K562 (cell line): ENCODE data around the gene CSNK1D. TPM values are rescaled to one million over a fixed set of nuclear protein-coding genes. Genes with fewer than 3 reads are reported as not detected.
A peak's percentile ranks its signal among the peaks of the same experiment; 100 is the strongest.

ENCODE experiments used
- ATAC-seq: fragments of 200-7000 bp; cut with Tn5 transposase; 3 replicates; pipeline ENCODE4 v1.9.1; 2020; ENCODE audit warnings: moderate library complexity
- BruUV-seq: library from RNA; stranded (reverse); fragments of 400-500 nt; replicated peaks from 2 replicates; lab custom pipeline; 2021; lab: Mats Ljungman, UMichigan
- CTCF ChIA-PET: fragments of 300-600 bp; formaldehyde crosslinking; extraction: SDS; loops from one replicate; lab custom pipeline; 2021; ENCODE audit warnings: low intra/inter-chr PET ratio; lab: Yijun Ruan, JAX
- POLR2A ChIA-PET: fragments of 300-600, 350-650 bp; sonication (Branson Sonifier 250); formaldehyde crosslinking; extraction: SDS; loops from one replicate; lab custom pipeline; 2021; ENCODE audit warnings: antibody characterized with exemption, inconsistent platforms; lab: Yijun Ruan, JAX
- DNase-seq, 4 experiments: peaks; one replicate each; pipeline versions ENCODE4 v3.0.0 to v3.0.0-alpha.2; 2011 to 2018; ENCODE audit warnings: low spot score in 3 of 4, mixed read lengths in 3 of 4; ENCODE audit errors: extremely low read depth in 1 of 4
- FAIRE-seq: peaks from 2 replicates; lab custom pipeline; 2011; peaks lifted over from hg19 to GRCh38; lab: Jason Lieb, UNC
- H2AFZ ChIP-seq: 2 replicates; pipeline ENCODE4 v1.6.0; 2011; ENCODE audit warnings: low read depth, low read length, control low read depth, inconsistent platforms
- H3K27ac ChIP-seq: fragments of 200-600 bp; 3 replicates; pipeline ENCODE4 v1.8.0; 2011; ENCODE audit warnings: low read depth, mild to moderate bottlenecking, control low read depth, inconsistent platforms, low read length, moderate library complexity, mixed read lengths; ENCODE audit errors: extremely low read depth
- H3K27me3 ChIP-seq, 2 experiments: fragments of 300-600 bp in 1 of 2; 2 replicates in 1 of 2; 3 replicates in 1 of 2; pipeline versions ENCODE4 v1.6.0 to v1.8.0; 2011; ENCODE audit warnings: inconsistent platforms in 2 of 2, low read length in 2 of 2, mild to moderate bottlenecking in 1 of 2, mixed read lengths in 1 of 2, moderate library complexity in 1 of 2; ENCODE audit not compliant: control insufficient read depth in 2 of 2, insufficient read depth in 2 of 2
- H3K36me3 ChIP-seq: fragments of 300-600 bp; 3 replicates; pipeline ENCODE4 v1.8.0; 2011; ENCODE audit warnings: mild to moderate bottlenecking, low read length, inconsistent platforms; ENCODE audit not compliant: control insufficient read depth, insufficient read depth
- H3K4me1 ChIP-seq, 2 experiments: fragments of 200-600 bp in 1 of 2; replicated peaks in 1 of 2; 2 replicates in 1 of 2; 3 replicates in 1 of 2; pipeline versions ENCODE4 v1.5.1 to v1.8.0; 2011; ENCODE audit warnings: inconsistent platforms in 2 of 2, low read length in 2 of 2, mild to moderate bottlenecking in 1 of 2, mixed read lengths in 1 of 2, moderate library complexity in 1 of 2; ENCODE audit not compliant: control insufficient read depth in 2 of 2, insufficient read depth in 2 of 2
- H3K4me2 ChIP-seq: 2 replicates; pipeline ENCODE4 v1.6.1; 2011; ENCODE audit warnings: low read length, control low read depth, inconsistent platforms, mixed read lengths; ENCODE audit not compliant: insufficient read depth
- H3K4me3 ChIP-seq: fragments of 200-600 bp; sonication (generic), shearing (Covaris generic); 2 replicates; pipeline ENCODE4 v1.5.1; 2016; ENCODE audit warnings: control low read depth, inconsistent platforms
- H3K79me2 ChIP-seq: fragments of 200-600 bp; 3 replicates; pipeline ENCODE4 v1.8.0; 2011; ENCODE audit warnings: low read length, inconsistent platforms; ENCODE audit not compliant: control insufficient read depth, insufficient read depth
- H3K9ac ChIP-seq, 2 experiments: 2 replicates each; pipeline versions ENCODE4 v1.6.0 to v1.6.1; 2011; ENCODE audit warnings: low read depth in 2 of 2, low read length in 2 of 2, control low read depth in 1 of 2, inconsistent platforms in 1 of 2, mild to moderate bottlenecking in 1 of 2, mixed read lengths in 1 of 2; ENCODE audit not compliant: insufficient read depth in 1 of 2
- H3K9me1 ChIP-seq: one replicate; pipeline ENCODE4 v1.6.0; 2011; ENCODE audit warnings: inconsistent platforms, mild to moderate bottlenecking, low read length, moderate library complexity; ENCODE audit not compliant: control insufficient read depth, insufficient read depth
- H3K9me3 ChIP-seq: replicated peaks from 2 replicates; pipeline ENCODE4 v1.5.1; 2011; ENCODE audit warnings: low read depth, low read length, inconsistent platforms; ENCODE audit not compliant: control insufficient read depth, insufficient read depth
- H4K20me1 ChIP-seq: replicated peaks from 2 replicates; pipeline ENCODE4 v1.6.1; 2011; ENCODE audit warnings: low read length, inconsistent platforms, mixed read lengths; ENCODE audit not compliant: control insufficient read depth, insufficient read depth
- BDP1 ChIP-seq: IDR thresholded peaks from 3 replicates; pipeline ENCODE4 v1.6.1; 2011; ENCODE audit not compliant: insufficient read length, insufficient read depth
- CEBPB ChIP-seq: fragments of 450-650 bp; IDR thresholded peaks from 2 replicates; pipeline ENCODE4 v1.6.1; 2016; ENCODE audit warnings: missing genetic modification characterization, missing compliant biosample characterization
- ETV1 ChIP-seq: fragments of 450-650 bp; conservative IDR thresholded peaks from 2 replicates; pipeline ENCODE4 v1.6.1; 2016; ENCODE audit warnings: missing genetic modification characterization, control low read depth, low read depth, missing compliant biosample characterization
- FOXK2 ChIP-seq, 2 experiments: fragments of 450-650 bp; IDR thresholded peaks in 1 of 2; conservative IDR thresholded peaks in 1 of 2; 2 replicates each; pipeline ENCODE4 v1.6.1; 2016; ENCODE audit warnings: low read depth in 2 of 2, mild to moderate bottlenecking in 1 of 2
- GTF2F1 ChIP-seq: IDR thresholded peaks from 2 replicates; pipeline ENCODE4 v1.6.1; 2011; ENCODE audit warnings: low read depth, low read length, improper control_type of control experiment
- HDAC6 ChIP-seq: IDR thresholded peaks from 2 replicates; pipeline ENCODE4 v1.6.1; 2012; ENCODE audit warnings: low read depth, mild to moderate bottlenecking, control low read depth, inconsistent platforms, low read length, moderate library complexity
- MTA3 ChIP-seq: fragments of 450-650 bp; formaldehyde crosslinking; IDR thresholded peaks from 2 replicates; pipeline ENCODE4 v1.6.1; 2017; ENCODE audit warnings: mild to moderate bottlenecking, borderline replicate concordance
- POLR2AphosphoS5 ChIP-seq: IDR thresholded peaks from 2 replicates; pipeline ENCODE4 v1.6.1; 2011; ENCODE audit warnings: mild to moderate bottlenecking, low read depth, low read length, moderate library complexity; ENCODE audit not compliant: control insufficient read depth, insufficient read depth
- RB1 ChIP-seq: fragments of 450-650 bp; IDR thresholded peaks from 2 replicates; pipeline ENCODE4 v1.6.1; 2017; ENCODE audit warnings: low read depth, mild to moderate bottlenecking
- SMAD3 ChIP-seq: fragments of 450-650 bp; formaldehyde crosslinking; conservative IDR thresholded peaks from 2 replicates; pipeline ENCODE4 v1.4.0; 2020; ENCODE audit warnings: mild to moderate bottlenecking
- ZNF146 ChIP-seq: IDR thresholded peaks from one replicate; pipeline ENCODE4 v1.6.1; 2018; ENCODE audit warnings: missing compliant biosample characterization; ENCODE audit not compliant: unreplicated experiment
- ZNF384 ChIP-seq: IDR thresholded peaks from 2 replicates; pipeline ENCODE4 v1.6.1; 2012; ENCODE audit warnings: low read depth, low read length, improper control_type of control experiment
- ZNF766 ChIP-seq: fragments of 200-800 bp; sonication (Bioruptor generic); conservative IDR thresholded peaks from 2 replicates; pipeline ENCODE4 v1.6.1; 2016; ENCODE audit warnings: missing genetic modification characterization, missing compliant biosample characterization
- WGBS: fragments of 100-300 bp; shearing (Covaris generic); methylation state at CpG from one replicate; pipeline ENCODE4 v1.1.6; 2016; ENCODE audit warnings: low coverage, mixed read lengths; ENCODE audit not compliant: insufficient coverage; ENCODE audit errors: missing lambda C conversion rate; 5-methylcytosine and 5-hydroxymethylcytosine counted together
- in situ Hi-C: fragments of 300-500 bp; cut with MboI; formaldehyde crosslinking; loops from 4 replicates; pipeline ENCODE4 v1.15.0; 2018; ENCODE audit warnings: inconsistent platforms, mixed read lengths
- intact Hi-C: fragments of 100-400 bp; cut with micrococcal nuclease; formaldehyde crosslinking; loops from 2 replicates; pipeline ENCODE4 v1.14.2; 2022
- polyA plus RNA-seq, 8 experiments: library from polyadenylated mRNA; depleted of rRNA in 4 of 8; stranded (reverse) in 5 of 8; unstranded in 3 of 8; fragments of >200 nt; fragmentation: Nextera tagmentation in 2 of 8; fragmentation: Illumina TruSeq in 1 of 8; extraction: Ambion mirVana in 2 of 8; extraction: Trizol in 1 of 8; gene quantifications; 2 replicates each; pipeline versions ENCODE4 v1.2.1 to v1.2.3, GENCODE V29; 2011 to 2014; ENCODE audit warnings: inconsistent platforms in 1 of 8, missing spikeins in 1 of 8
- total RNA-seq, 7 experiments: library from RNA; depleted of rRNA in 6 of 7; stranded (reverse); fragments of >200 nt in 6 of 7; fragmentation: Illumina TruSeq in 2 of 7; extraction: Trizol in 2 of 7; gene quantifications; 2 replicates each; pipeline versions ENCODE4 v1.2.1 to v1.2.3, GENCODE V29; 2011 to 2021; ENCODE audit warnings: low replicate concordance in 1 of 7
- TF ChIP-seq, protein P1 (sequence below): sonication (generic); formaldehyde crosslinking; IDR thresholded peaks from 2 replicates; pipeline ENCODE4 v1.8.0; 2022; ENCODE audit warnings: mild to moderate bottlenecking, missing genetic modification reagents
- TF ChIP-seq, protein P2 (sequence below): fragments of 450-650 bp; formaldehyde crosslinking; IDR thresholded peaks from 2 replicates; pipeline ENCODE4 v1.4.0; 2020; ENCODE audit warnings: mild to moderate bottlenecking, moderate library complexity

The CSNK1D gene
- total and polyA plus RNA-seq, 9 of the 15 experiments (the other 6 are each of a cell fraction or from before 2014, with no cell fraction given) = 6.5 to 133 (median 41.3) TPM

- Histone ChIP-seq H3K4me2 (peak overlapping the region; percentile 72), H2AFZ (peak overlapping the region; percentile 87), H3K9ac (peak overlapping the region; percentile 74 to 83), H3K4me3 (peak overlapping the region; percentile 40), H3K27ac (peak overlapping the region; percentile 80), H3K79me2 (peaks cover 3% of the 10 kb centered on the region; the same call in 1 of the 3 replicates), H3K9me1 (no peaks in the 10 kb centered on the region), H4K20me1 (no peaks in the 10 kb centered on the region), H3K27me3 (no peaks in the 10 kb centered on the region), H3K4me1 (peaks cover 35 to 92% of the 10 kb centered on the region in 2 experiments), H3K9me3 (no peaks in the 10 kb centered on the region), H3K36me3 (no peaks in the 10 kb centered on the region)
- DNase-seq (peak; percentile 78 to 91 (median 83)), ATAC-seq (peak; percentile 60), FAIRE-seq (peak; percentile 87)
- in situ Hi-C loops = no loop called here
- BruUV-seq = no TSS peak
- intact Hi-C loops = no loop called here
- WGBS = 7% methylated on average over 30 of the region's 42 CpGs
- ChIA-PET POLR2A (interaction anchor here (0.6 to 1.6 kb wide), 8 partner anchors 10 to 221 kb away, joined by 3 to 8 read pairs (median 3); partner anchors contain the start of gene CD7), CTCF (no interaction called here)
- peak; percentile 16; the same call in 1 of the 2 replicates for TF ChIP-seq ETV1 (tag)
- 0 out of 2 replicates have a peak, but pooled peaks have one; percentile 9 for TF ChIP-seq ZNF766 (CRISPR knock-in tag)
- TF ChIP-seq, protein P1, sequence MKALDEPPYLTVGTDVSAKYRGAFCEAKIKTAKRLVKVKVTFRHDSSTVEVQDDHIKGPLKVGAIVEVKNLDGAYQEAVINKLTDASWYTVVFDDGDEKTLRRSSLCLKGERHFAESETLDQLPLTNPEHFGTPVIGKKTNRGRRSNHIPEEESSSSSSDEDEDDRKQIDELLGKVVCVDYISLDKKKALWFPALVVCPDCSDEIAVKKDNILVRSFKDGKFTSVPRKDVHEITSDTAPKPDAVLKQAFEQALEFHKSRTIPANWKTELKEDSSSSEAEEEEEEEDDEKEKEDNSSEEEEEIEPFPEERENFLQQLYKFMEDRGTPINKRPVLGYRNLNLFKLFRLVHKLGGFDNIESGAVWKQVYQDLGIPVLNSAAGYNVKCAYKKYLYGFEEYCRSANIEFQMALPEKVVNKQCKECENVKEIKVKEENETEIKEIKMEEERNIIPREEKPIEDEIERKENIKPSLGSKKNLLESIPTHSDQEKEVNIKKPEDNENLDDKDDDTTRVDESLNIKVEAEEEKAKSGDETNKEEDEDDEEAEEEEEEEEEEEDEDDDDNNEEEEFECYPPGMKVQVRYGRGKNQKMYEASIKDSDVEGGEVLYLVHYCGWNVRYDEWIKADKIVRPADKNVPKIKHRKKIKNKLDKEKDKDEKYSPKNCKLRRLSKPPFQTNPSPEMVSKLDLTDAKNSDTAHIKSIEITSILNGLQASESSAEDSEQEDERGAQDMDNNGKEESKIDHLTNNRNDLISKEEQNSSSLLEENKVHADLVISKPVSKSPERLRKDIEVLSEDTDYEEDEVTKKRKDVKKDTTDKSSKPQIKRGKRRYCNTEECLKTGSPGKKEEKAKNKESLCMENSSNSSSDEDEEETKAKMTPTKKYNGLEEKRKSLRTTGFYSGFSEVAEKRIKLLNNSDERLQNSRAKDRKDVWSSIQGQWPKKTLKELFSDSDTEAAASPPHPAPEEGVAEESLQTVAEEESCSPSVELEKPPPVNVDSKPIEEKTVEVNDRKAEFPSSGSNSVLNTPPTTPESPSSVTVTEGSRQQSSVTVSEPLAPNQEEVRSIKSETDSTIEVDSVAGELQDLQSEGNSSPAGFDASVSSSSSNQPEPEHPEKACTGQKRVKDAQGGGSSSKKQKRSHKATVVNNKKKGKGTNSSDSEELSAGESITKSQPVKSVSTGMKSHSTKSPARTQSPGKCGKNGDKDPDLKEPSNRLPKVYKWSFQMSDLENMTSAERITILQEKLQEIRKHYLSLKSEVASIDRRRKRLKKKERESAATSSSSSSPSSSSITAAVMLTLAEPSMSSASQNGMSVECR (CRISPR knock-in tag) = 0 out of 2 replicates have a peak, but pooled peaks have one; percentile 33
- TF ChIP-seq ZNF146 (CRISPR knock-in tag) = no peak
- TF ChIP-seq MTA3 = peak; percentile 65
- TF ChIP-seq, protein P2, sequence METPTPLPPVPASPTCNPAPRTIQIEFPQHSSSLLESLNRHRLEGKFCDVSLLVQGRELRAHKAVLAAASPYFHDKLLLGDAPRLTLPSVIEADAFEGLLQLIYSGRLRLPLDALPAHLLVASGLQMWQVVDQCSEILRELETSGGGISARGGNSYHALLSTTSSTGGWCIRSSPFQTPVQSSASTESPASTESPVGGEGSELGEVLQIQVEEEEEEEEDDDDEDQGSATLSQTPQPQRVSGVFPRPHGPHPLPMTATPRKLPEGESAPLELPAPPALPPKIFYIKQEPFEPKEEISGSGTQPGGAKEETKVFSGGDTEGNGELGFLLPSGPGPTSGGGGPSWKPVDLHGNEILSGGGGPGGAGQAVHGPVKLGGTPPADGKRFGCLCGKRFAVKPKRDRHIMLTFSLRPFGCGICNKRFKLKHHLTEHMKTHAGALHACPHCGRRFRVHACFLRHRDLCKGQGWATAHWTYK (CRISPR knock-in tag) = peak; percentile 76
- no peak for TF ChIP-seq ZNF384
- peak; percentile 39; the same call in 1 of the 2 replicates for TF ChIP-seq RB1
- 0 out of 2 replicates have a peak, but pooled peaks have one; percentile 3 for TF ChIP-seq HDAC6
- peak; percentile 97 for TF ChIP-seq CEBPB (tag)
- TF ChIP-seq GTF2F1 = no peak
- peak; percentile 57 to 75; a peak in 1 of 4 replicates for TF ChIP-seq FOXK2 (conservative IDR thresholded peaks at IDR 0.05 in 1 of 2, IDR thresholded peaks at IDR 0.05 in 1 of 2; ENCODE audit: low read depth in 2 of 2)
- no peak for TF ChIP-seq BDP1
- no peak for TF ChIP-seq POLR2AphosphoS5
- no peak for TF ChIP-seq SMAD3 (CRISPR knock-in tag)
These were observed 41.8 kb downstream of the CSNK1D start for GRCh38 chr17:82231562-82232321.
